OCI-LY1 (cell line): ENCODE data around the gene CDC7.
"Not testable (repeated sequence)": the region's sequence is repeated elsewhere in the genome, so short reads cannot be mapped to it uniquely, and the experiment has no call there.

Experiments used
- H2AFZ ChIP-seq: fragments of 200-600 bp; sonication (generic), shearing (Covaris generic); 2 replicates; pipeline ENCODE4 v1.6.0; 2014; ENCODE audit warnings: antibody characterized with exemption, mild to moderate bottlenecking, low read length
- H3F3A ChIP-seq: fragments of 200-600 bp; sonication (generic), shearing (Covaris generic); 2 replicates; pipeline ENCODE4 v1.6.0; 2014; ENCODE audit warnings: mild to moderate bottlenecking, antibody characterized with exemption, low read length, moderate library complexity; ENCODE audit not compliant: insufficient read depth
- H3K27ac ChIP-seq: fragments of 200-600 bp; sonication (generic); 2 replicates; pipeline ENCODE4 v1.5.1; 2014; ENCODE audit warnings: low read length, mixed run types, mild to moderate bottlenecking, low read depth; ENCODE audit not compliant: poor library complexity, severe bottlenecking
- H3K27me3 ChIP-seq: fragments of 200-600 bp; sonication (generic); 2 replicates; pipeline ENCODE4 v1.6.0; 2014; ENCODE audit warnings: antibody characterized with exemption, mild to moderate bottlenecking, low read length, moderate library complexity; ENCODE audit not compliant: insufficient read depth
- H3K36me3 ChIP-seq: fragments of 200-600 bp; sonication (generic); 2 replicates; pipeline ENCODE4 v1.6.1; 2014; ENCODE audit warnings: mild to moderate bottlenecking, antibody characterized with exemption, low read length, moderate library complexity, mixed read lengths; ENCODE audit not compliant: insufficient read depth
- H3K4me1 ChIP-seq: fragments of 200-600 bp; sonication (generic); 2 replicates; pipeline ENCODE4 v1.5.1; 2014; ENCODE audit warnings: mild to moderate bottlenecking, low read length, moderate library complexity; ENCODE audit not compliant: insufficient read depth, severe bottlenecking
- H3K4me2 ChIP-seq: fragments of 200-600 bp; sonication (generic), shearing (Covaris generic); 2 replicates; pipeline ENCODE4 v1.6.1; 2014; ENCODE audit warnings: low read length
- H3K4me3 ChIP-seq: fragments of 200-600 bp; sonication (generic); 2 replicates; pipeline ENCODE4 v1.5.1; 2014; ENCODE audit warnings: low read length, low read depth, mild to moderate bottlenecking, mixed read lengths; ENCODE audit not compliant: poor library complexity, severe bottlenecking
- H3K79me2 ChIP-seq: fragments of 200-600 bp; shearing (Covaris generic); 2 replicates; pipeline ENCODE4 v1.6.1; 2016; ENCODE audit warnings: mixed run types, low read length, mixed read lengths; ENCODE audit not compliant: insufficient read depth
- H3K9ac ChIP-seq: fragments of 200-600 bp; sonication (generic), shearing (Covaris generic); 2 replicates; pipeline ENCODE4 v1.6.1; 2014; ENCODE audit warnings: mild to moderate bottlenecking, low read length, mixed read lengths
- H3K9me2 ChIP-seq: fragments of 200-600 bp; sonication (generic), shearing (Covaris generic); 2 replicates; pipeline ENCODE4 v1.6.1; 2014; ENCODE audit warnings: low read depth, mild to moderate bottlenecking, low read length, mixed read lengths
- H3K9me3 ChIP-seq: fragments of 200-600 bp; shearing (Covaris generic); 2 replicates; pipeline ENCODE4 v1.6.1; 2014; ENCODE audit warnings: low read length, mixed read lengths
- H4K20me1 ChIP-seq: fragments of 200-600 bp; sonication (generic), shearing (Covaris generic); 2 replicates; pipeline ENCODE4 v1.6.0; 2016; ENCODE audit warnings: mild to moderate bottlenecking, low read length; ENCODE audit not compliant: insufficient read depth
- EZH2 ChIP-seq: fragments of 200-600 bp; sonication (generic), shearing (Covaris generic); IDR thresholded peaks from 2 replicates; pipeline ENCODE4 v1.8.0; 2017; ENCODE audit warnings: borderline replicate concordance, mixed run types, mild to moderate bottlenecking, antibody characterized with exemption, low read length, moderate library complexity, mixed read lengths
- TF ChIP-seq, protein P1 (sequence below): fragments of 200-600 bp; sonication (generic), shearing (Covaris generic); IDR thresholded peaks from 2 replicates; pipeline ENCODE4 v1.5.1; 2017; ENCODE audit warnings: mild to moderate bottlenecking, antibody characterized with exemption, low read length, moderate library complexity, mixed read lengths

CDC7 gene

DNA sequence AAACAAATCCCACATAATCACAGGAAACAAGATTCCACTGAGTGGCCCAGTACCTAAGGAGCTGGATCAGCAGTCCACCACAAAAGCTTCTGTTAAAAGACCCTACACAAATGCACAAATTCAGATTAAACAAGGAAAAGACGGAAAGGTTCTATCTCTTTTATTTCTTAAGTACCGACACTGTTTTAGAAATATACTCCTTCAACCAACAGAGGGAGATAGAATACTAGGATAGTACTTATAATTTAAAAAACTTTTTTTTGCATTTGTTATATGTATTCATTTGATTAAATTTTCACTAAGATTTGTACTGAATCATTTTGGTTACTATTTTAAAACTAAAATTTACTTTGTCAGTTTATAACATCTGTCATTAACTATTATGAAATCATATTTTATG is 12.5 kb downstream of the CDC7 start:
- no peaks in the 10 kb centered on the region for H3K4me1 ChIP-seq
- H2AFZ ChIP-seq = no peak overlapping the region
- no peak overlapping the region for H3K27ac ChIP-seq
- H4K20me1 ChIP-seq = no peaks in the 10 kb centered on the region
- TF ChIP-seq, protein P1, sequence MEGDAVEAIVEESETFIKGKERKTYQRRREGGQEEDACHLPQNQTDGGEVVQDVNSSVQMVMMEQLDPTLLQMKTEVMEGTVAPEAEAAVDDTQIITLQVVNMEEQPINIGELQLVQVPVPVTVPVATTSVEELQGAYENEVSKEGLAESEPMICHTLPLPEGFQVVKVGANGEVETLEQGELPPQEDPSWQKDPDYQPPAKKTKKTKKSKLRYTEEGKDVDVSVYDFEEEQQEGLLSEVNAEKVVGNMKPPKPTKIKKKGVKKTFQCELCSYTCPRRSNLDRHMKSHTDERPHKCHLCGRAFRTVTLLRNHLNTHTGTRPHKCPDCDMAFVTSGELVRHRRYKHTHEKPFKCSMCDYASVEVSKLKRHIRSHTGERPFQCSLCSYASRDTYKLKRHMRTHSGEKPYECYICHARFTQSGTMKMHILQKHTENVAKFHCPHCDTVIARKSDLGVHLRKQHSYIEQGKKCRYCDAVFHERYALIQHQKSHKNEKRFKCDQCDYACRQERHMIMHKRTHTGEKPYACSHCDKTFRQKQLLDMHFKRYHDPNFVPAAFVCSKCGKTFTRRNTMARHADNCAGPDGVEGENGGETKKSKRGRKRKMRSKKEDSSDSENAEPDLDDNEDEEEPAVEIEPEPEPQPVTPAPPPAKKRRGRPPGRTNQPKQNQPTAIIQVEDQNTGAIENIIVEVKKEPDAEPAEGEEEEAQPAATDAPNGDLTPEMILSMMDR = no peak
- TF ChIP-seq EZH2 = no peak
- peaks cover 92% of the 10 kb centered on the region for H3K36me3 ChIP-seq
- no peaks in the 10 kb centered on the region; the same call in 1 of the 2 replicates for H3F3A ChIP-seq
- H3K9ac ChIP-seq = no peak overlapping the region
- peaks cover 1% of the 10 kb centered on the region; the same call in 1 of the 2 replicates for H3K79me2 ChIP-seq
- no peaks in the 10 kb centered on the region for H3K27me3 ChIP-seq
- no peak overlapping the region for H3K4me3 ChIP-seq
- H3K4me2 ChIP-seq = no peak overlapping the region
- no peaks in the 10 kb centered on the region for H3K9me2 ChIP-seq
- H3K9me3 ChIP-seq = no peaks in the 10 kb centered on the region

DNA sequence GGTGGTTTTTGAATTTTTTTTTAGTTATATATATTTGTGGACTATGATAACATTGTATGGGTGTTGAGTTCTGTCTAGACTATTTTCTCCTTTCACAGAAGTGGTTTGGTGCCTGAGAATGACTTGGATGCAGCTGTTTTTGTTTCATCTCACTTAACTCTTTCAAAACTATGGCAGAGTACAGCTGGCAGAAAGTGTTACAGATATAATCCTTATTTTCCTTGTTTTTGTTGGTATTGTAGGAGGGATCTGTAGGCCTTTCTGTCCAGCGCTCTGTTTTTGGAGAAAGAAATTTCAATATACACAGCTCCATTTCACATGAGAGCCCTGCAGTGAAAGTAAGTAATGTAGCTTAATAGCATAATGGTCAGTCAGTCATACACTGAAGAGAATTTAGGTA is 13.1 kb downstream of the CDC7 start:
- Histone ChIP-seq H3K4me2 (no peak overlapping the region), H4K20me1 (no peaks in the 10 kb centered on the region), H3K4me1 (no peaks in the 10 kb centered on the region), H3K9me3 (no peaks in the 10 kb centered on the region), H3K27me3 (no peaks in the 10 kb centered on the region), H2AFZ (no peak overlapping the region), H3K9me2 (no peaks in the 10 kb centered on the region), H3K27ac (no peak overlapping the region), H3K9ac (no peak overlapping the region), H3K4me3 (no peak overlapping the region), H3K79me2 (no peaks in the 10 kb centered on the region), H3F3A (no peaks in the 10 kb centered on the region; the same call in 1 of the 2 replicates), H3K36me3 (peaks cover 92% of the 10 kb centered on the region)
- TF ChIP-seq, protein P1 = no peak
- TF ChIP-seq EZH2 = no peak

DNA sequence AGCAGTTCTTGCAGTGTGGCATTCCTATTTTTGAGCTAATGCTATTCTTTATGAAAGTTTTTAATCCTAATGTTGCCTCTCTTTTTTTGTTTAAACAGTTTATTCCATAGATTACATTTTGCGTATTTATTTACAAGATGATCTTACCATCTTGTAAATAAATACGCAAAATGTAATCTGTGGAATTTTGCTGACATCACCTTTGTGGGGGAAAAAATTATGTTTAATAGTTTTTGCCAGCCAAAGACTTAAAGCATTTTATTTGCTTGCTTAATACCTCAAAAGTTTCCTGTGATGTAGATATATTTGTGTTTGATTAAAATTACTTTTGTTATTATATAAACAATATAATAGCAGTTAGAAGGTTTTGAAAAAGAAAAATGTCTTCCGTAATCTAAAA is 15.3 kb downstream of the CDC7 start:
- H3K36me3 ChIP-seq = peaks cover 76% of the 10 kb centered on the region
- H3F3A ChIP-seq = no peaks in the 10 kb centered on the region
- no peak overlapping the region for H3K4me3 ChIP-seq
- H3K9me3 ChIP-seq = no peaks in the 10 kb centered on the region
- H3K4me1 ChIP-seq = no peaks in the 10 kb centered on the region
- no peaks in the 10 kb centered on the region for H3K79me2 ChIP-seq
- H3K9ac ChIP-seq = no peak overlapping the region
- no peak overlapping the region for H3K27ac ChIP-seq
- TF ChIP-seq, protein P1 = no peak
- no peak for TF ChIP-seq EZH2
- no peaks in the 10 kb centered on the region for H3K27me3 ChIP-seq
- no peak overlapping the region for H3K4me2 ChIP-seq
- no peaks in the 10 kb centered on the region for H3K9me2 ChIP-seq
- no peak overlapping the region for H2AFZ ChIP-seq
- H4K20me1 ChIP-seq = no peaks in the 10 kb centered on the region

DNA sequence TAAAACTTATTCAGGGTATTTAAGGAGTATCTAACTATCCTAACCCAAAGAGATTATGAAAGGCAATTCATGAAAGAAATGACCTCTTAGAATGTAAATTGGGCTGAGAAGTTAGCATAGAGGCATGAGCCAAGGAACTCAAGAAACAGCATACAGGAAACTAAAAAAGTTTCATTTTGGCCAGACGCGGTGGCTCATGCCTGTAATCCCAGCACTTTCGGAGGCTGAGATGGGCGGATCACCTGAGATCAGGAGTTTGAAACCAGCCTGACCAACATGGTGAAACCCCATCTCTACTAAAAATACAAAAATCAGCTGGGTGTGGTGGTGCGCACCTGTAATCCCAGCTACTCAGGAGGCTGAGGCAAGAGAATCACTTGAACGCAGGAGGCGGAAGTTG is 16.0 kb downstream of the CDC7 start:
- H3K4me2 ChIP-seq, H4K20me1 ChIP-seq, H2AFZ ChIP-seq, H3K9me2 ChIP-seq, H3K9ac ChIP-seq, H3F3A ChIP-seq, H3K9me3 ChIP-seq, H3K27me3 ChIP-seq, H3K79me2 ChIP-seq, H3K27ac ChIP-seq, H3K4me1 ChIP-seq, H3K4me3 ChIP-seq: not testable (repeated sequence)
- H3K36me3 ChIP-seq = peaks cover 70% of the 10 kb centered on the region

DNA sequence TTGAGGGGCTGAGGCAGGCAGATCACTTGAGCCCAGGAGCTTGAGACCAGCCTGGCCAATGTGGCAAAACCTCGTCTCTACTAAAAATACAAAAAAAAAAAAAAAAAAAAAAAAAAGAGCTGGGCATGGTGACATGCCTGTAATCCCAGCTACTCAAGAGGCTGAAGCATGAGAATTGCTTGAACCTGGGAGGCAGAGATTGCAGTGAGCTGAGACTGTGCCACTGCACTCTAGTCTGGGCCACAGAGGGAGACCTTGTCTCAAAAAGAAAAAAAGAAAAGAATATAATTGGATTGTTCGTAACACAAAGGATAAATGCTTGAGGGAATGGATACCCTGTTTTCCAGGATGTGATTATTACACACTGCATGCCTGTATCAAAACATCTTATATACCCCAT is 18.5 kb downstream of the CDC7 start:
- peaks cover 61% of the 10 kb centered on the region for H3K36me3 ChIP-seq
- H3K27ac ChIP-seq, H3K4me1 ChIP-seq, H3K27me3 ChIP-seq, H2AFZ ChIP-seq, H3F3A ChIP-seq, H3K79me2 ChIP-seq, H3K9me2 ChIP-seq, H3K9me3 ChIP-seq, H3K4me2 ChIP-seq, H4K20me1 ChIP-seq, H3K9ac ChIP-seq, H3K4me3 ChIP-seq: not testable (repeated sequence)
